Femur (tissue), 1 donor: ENCODE measurements around the gene PHTF2.
"Not testable (repeated sequence)": the region's sequence is repeated elsewhere in the genome, so short reads cannot be mapped to it uniquely, and the experiment has no call there.

Experiments used
- DNase-seq: peaks from one replicate; pipeline ENCODE4 v3.0.0-alpha.2; 2017

The PHTF2 gene

DNA sequence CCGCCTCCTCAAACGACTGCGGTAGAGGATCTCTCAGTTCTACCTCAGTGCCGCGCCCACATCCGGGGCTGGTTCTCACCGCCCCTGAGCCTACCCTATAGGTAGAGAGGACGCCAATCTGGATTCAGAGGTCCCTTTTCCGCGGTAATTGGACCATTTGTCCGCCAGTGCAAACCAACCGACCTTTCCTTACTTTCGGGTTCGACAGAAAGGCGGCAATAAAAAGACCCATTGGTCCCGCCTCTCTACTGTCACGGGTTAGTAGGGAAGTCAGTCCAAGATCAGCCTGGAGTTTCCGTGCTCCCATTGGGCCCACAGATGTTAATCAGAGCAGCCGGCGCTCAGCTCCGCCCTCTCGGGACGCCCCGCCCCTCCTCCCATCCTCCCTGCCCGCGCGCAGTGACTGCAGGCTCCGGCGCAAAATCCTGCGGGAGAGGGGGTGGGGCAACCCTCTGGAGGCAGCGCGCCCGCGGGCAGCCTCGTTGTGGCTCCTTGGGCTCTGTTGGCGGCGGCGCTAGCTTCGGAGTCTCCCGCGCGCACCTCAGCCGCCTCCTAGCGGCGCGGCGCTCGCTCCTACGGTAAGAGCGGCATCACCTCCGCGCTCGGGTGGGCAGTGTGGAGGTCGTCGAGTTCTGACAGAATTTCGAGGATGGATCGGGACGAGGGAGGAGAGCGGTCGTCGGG lies at the start of gene PHTF2, which contains the start of gene TMEM60:
Gene PHTF2, plus strand, starts transcription at position 380 of the 684 bp plus-strand sequence.
Gene TMEM60, minus strand, starts transcription at position 41 of the 684 bp plus-strand sequence. CDS start 4,061 bp downstream, outside the sequence.
- DNase-seq = peak; percentile 99

DNA sequence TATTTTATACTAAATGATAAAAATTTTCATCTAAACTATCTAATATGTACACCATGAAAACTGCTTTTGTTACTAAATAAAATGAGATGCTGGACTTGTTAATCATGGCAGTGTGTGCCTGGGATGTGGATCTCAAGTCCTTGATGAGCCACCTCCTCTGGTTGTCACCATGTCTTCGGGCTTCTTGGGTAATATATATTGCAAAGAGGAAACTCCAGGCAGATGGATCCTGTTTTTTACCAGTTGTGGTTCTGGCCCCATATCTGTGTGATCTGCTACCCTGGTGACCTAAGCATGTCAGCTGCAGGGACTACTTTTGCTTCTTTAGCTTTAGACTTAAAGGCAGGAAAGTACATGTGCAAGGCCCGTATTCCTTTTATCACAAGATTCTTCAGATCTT lies 46.6 kb upstream of the PHTF2 start:
- no peak for DNase-seq

DNA sequence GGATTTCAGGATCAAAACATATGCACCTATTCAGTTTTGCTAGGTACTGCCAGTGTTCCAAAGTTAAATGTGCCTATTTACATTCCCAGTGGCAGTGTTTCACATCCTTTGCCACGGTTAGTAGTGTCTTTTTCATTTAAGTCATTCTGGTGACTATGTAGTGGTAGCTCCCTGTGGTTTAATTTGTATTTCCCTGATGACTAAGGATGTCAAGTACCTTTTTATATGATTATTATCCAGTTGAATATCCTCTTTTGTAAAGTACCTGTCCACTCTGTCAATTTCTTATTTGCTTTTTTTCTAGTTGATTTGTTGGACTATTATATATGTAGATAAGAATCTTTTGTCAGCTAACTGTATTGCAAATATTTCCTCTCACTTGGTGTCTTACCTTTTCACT lies 45.4 kb upstream of the PHTF2 start:
- no peak for DNase-seq

DNA sequence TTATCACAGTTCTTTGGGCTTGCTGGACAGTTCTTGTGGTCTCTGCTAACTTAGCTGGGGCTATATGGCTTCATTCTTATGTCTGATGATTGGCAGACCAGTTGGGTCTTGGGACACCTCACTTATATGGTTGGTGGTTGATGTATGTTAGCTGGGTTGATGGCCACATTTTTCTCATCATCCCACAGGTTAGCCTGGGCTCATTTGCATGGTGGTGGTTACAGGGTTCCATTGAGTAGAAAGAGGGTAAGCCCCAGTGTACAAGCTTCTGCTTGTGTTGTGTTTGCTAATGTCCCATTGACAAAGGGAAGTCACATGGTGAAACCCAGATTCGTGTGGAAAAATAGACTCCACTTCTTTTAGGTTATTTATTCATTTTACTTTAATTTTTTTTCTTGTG lies 41.0 kb upstream of the PHTF2 start:
- DNase-seq = no peak

DNA sequence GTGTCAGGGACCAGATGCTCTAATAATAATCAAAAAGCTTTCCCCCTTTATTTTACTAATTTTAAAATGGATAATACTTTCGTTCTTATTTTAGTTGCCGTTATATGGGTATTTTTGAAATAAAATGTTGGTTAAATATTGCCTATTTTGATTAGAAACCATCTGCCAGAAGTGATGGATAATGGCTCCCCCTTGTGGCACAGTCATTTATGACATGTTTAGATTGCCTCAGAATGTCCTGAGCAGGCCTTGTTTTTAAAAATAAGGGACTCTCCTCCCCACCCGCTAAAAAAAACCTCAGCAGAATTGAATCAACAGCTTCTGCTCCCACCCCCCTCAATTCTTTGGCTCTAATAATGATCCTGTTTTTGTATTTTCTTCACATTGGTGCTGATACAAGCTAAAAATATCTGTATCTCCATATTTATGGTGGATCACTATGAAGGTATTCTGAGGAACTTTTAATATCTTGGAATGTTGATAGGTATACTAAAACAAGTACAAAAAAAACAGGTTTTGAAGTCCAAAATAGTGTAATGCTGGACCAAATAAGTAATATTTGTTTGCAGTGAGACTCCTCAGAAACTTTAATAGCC lies 39.2 kb upstream of the PHTF2 start:
- peak; percentile 62 for DNase-seq

DNA sequence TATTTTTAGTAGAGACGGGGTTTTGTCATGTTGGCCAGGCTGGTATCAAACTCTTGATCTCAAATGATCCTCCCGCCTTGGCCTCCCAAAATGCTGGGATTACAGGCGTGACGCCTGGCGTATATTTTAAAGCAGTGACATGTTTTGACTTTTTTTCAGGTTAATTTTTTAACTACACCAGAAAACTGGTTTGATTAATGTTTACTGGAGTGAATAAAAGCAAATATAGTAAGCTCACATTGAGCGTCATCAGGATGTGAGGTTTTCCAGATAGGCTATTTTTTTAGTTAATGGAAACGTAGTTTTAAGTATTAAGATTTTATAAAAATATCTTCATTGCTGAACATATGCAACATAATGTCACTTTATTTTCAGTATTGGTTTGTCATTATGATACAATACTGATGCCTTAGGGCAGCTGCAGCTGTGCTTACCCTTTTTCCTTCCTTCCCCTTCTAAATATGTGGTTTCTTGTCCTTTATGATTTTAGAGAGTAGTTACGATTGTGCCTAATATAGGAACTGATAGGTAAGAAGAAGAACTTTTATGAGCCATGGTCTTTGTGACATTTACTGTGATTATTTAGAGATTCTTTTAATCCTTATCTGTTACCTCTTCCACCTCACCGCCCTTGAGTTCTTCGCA lies 37.6 kb upstream of the PHTF2 start:
- no peak for DNase-seq

DNA sequence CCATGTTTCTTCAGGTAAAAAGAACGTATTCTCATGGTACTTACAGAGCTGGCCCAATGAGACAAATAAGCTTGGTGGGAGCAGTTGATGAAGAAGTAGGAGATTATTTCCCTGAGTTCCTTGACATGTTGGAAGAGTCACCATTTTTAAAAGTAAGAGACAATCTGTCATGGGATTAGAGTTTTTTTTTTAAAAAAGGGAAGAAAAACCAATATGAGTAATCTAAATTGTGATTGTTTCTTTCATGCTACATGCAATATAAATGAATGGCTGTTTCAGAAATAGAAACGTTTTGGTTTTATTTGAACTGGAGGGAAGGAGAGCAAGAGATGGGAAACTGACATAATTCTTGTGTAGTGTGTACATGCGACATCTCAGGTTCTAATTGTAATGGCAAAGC lies 33.1 kb upstream of the PHTF2 start:
- DNase-seq = no peak

DNA sequence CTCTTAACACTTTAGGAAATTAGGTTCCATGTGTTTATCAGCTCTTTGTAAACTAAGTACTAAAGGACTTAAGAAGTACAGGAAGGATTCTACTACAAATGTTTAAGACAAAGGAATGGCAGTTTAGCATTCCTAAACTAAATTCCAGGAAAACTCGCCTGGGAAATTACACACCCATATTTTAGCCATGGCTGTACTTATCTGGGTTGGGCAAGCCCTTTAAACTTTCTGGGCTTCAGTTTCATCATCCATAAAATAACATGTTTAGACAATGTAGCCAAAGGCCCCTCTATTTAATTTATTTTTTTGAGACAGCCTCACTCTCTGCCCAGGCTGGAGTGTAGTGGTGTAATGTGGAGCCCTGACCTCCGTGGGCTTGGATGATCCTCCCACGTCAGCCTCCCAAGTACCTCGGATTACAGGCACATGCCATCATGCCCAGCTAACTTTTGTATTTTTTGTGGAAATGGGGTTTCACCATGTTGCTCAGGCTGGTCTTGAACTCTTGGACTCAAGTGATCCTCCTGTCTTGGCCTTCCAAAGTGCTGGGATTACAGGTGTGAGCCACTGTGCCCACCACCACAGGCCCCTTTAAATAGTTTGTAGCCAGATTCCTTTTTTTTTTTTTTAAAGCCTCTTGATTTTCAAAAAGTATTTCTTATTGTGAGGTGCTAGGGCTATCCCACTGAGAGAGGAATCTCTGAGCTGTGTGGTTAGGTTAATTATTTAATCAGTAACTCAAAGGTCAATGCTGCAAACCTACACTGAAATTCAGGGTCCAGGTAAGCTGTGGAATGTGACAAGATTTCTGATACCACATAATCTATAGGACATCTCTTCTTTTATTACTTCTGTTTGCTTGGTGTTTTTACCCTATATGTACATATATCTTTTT lies 32.4 kb upstream of the PHTF2 start:
- no peak for DNase-seq

DNA sequence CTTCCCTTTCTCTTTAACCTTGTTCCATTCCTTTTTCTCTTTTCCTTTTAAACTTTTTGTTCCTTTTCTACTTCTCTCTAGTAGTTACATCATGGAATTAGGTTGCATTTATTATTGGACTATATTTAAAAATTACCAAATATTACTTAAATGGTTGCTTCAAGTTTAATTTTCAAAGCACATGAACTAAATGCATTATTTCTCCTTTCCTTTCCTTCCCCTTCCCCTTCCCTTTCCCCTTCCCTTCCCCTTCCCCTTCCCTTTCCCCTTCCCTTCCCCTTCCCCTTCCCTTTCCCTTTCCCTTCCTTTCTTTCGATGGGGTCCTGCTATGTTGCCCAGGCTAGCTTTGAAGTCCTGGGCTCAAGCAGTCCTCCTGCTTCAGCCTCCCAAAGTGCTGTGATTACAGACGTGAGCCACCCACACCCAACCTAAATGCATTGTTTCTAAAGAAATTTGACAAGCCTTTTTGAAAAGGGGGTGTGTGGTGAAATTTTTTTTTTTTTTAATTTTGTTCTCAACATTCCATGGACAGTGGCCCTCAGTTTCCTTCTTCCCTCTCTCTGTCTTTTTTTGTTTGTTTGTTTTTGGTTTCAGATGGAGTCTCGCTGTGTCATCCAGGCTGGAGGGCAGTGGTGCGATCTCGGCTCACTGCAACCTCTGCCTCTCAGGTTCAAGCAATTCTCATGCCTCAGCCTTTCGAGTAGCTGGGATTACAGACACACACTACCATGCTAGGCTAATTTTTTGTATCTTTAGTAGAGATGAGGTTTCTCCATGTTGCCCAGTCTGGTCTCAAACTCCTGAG lies 31.6 kb upstream of the PHTF2 start:
- no peak for DNase-seq

DNA sequence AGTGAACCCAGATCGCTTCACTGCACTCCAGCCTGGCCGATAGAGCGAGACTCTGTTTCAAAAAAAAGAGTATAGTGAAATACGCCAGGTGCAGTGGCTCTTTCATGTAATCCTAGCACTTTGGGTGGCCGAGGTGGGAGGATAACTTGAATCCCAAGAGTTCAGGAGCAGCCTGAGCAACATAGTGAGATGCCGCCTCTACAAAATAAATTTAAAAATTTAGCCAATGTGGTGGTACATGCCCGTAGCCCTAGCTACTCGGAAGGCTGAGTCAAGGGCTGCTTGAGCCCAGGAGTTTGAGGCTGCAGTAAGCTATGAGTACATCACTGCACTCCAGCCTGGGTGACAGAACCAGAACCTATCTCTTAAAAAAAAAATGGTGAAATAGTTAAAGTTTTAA lies 28.3 kb upstream of the PHTF2 start:
- DNase-seq = no peak

DNA sequence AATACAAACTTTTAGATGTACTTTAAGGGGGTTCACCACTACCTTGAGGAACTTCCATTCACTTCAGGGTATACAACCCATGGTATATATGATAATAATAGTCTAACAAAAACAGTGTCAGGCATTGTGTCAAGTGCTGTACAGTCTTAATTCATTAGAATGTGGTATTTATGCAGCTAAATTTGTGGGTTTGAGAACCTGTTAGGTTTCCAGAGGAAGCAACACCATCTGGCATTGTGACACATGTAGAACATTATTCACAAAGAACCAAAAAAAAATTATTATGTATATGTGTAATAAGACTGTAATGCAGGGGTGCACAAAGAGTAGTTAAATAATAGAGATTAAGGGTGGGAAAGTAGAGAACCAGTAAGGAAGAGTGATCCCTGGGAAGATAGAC lies 26.7 kb upstream of the PHTF2 start:
- no peak for DNase-seq

DNA sequence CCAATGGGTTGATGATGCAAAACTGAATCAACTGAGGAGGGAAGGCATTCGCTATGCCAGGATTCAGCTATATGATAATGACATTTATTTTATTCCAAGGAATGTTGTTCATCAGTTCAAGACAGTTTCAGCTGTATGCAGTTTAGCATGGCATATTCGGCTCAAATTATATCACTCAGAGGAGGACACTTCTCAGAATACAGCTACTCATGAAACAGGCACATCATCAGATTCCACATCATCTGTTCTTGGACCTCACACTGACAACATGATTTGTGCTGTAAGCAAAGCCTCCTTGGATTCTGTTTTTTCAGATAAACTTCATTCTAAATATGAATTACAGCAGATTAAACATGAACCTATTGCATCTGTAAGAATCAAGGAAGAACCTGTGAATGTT lies 20.0 kb upstream of the PHTF2 start:
- no peak for DNase-seq

DNA sequence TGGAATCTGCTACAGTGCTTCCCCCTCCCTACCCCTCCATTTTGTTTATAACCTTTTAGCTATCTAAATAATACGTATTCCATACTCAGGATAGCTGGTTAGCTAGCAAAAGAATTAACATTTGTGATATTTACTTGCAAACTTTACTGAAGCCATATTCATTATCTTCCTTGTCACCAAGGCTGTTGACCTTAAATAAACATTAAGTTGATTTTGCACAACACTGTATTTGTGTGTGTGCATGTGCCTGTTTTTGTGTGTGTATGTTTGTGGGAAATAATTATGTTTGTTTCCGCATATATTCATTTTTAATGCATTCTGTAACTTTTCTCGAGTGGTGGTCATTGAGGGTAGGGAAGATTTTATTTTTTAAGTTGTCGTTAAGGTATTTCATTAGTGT lies 16.2 kb upstream of the PHTF2 start:
- no peak for DNase-seq

DNA sequence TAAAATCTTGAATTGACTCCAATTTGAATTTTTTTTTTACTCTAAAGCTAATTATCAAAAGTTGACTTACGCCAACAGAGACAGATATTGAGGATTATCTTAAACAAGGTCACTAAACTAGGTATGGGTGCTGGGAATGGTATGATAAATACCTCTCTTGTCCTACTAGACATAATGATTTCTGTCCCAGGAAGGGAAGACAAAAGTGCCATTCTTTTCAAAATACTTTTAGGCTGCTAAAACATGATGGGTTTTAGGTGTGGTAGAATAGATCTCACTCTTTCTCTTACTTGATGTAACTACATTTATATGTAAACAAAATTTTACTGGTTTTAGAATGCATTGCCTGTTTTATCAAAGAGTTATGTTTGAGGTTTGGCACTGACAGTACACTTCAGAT lies 15.5 kb upstream of the PHTF2 start:
- no peak for DNase-seq

DNA sequence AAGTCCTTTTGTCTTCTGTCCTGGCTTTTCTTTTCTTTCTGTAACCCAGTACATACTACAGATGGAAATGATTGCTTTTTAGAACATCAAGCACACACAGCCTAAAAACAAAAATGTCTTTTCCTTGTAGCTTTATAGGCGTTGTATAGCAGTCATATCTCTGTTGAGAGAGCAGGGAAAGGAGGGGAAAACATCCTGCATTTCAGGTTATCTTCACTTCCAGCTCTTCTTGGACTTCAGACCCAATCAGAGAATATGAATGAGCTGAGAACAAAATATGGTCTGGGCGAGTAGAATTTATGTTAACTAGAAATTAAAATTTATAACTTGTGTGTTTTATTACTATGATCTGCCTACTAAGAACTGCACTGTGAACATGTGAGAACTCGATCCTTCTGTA lies 15.0 kb upstream of the PHTF2 start:
- no peak for DNase-seq

DNA sequence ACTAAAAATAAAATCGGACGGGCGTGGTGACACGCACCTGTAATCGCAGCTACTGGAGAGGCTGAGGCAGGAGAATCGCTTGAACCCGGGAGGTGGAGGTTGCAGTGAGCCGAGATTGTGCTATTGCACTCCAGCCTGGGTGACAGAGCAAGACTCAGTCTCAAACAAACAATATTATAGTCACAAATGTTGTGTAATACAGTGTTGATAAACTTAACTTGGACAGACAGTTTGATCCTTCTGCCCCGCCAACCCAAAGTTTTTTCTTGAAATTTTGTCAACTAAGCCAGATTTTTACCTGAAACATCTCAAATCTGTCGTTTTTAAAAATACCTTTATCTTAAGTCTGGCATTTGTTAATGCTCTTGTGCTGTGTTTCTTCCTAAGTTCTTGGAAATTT lies 14.1 kb upstream of the PHTF2 start:
- not testable (repeated sequence) for DNase-seq

DNA sequence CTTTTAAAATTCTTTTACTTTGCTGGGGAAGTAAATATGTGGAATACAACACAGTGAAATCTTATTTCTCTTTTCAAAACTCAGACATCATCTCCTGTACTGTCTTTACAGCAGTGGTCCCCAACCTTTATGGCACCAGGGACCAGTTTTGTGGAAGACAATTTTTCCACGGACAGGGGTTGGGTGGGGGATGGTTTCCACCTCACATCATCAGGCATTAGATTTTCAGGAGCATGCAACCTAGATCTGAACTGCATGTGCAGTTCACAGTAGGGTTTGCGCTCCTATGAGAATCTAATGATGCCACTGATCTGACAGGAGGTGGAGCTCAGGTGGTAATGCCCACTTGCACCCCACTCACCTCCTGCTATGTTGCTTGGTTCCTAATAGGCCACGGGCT lies 12.6 kb upstream of the PHTF2 start:
- DNase-seq = no peak

DNA sequence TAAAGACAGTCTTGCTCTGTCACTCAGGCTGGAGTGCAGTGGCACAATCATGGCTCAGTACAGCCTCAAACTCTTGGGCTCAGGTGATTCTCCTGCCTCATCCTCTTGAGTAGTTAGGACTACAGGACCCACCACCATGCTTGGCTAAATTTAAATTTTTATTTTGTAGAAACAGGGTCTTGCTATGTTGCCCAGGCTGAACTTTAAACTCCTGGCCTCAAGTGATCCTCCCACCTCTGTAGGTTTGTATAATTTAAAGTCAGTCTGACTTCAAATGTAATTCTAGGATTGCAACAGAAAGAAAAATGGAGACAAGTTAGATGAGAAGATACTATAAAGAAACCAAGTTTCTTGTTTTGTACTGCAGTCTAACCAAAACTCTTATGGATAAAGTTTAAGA lies 11.8 kb upstream of the PHTF2 start:
- DNase-seq = no peak

DNA sequence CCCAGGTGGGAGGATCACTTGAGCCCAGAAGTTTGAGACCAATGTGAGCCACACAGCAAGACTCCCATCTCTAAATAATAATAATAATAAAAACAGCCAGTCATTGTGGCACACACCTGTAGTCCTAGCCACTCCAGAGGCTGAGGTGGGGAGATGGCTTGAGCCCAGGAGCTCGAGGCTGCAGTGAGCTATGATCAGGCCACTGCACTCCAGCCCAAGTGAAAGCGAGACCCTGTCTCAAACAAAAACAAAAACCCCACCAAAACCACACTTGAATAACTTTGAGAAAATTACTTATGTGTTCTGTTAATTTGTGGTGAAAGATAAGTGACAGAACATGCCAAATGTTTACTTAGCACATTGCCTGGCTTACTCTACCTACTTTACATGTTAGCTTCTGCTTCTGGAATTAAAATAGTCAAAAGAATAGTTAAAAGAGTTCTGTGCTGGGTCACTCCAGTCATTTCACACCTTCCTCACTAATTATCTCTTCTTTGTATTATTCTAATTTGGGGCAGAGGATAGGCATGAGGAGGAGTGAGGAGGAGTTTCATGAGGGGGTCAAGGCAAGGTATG lies 10.2 kb upstream of the PHTF2 start:
- DNase-seq = no peak

DNA sequence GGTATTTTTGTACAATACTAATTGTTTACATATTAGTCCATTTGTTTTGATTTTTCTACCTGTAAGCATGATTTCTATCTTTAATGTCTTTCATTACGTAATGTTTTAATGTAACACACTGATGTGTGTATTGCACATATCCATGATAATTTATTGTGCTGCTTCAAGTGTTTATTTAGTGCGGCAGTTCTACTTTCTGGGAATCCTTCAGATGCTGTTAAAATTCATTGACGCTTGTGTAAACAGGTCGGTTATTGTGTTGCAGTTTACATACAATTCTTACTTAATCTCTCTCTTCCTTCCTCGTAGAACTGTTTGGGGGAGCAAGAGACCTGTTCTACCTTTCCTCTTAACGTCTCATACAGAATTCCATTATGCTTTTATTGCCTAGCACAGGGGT lies 7.2 kb upstream of the PHTF2 start:
- no peak for DNase-seq

DNA sequence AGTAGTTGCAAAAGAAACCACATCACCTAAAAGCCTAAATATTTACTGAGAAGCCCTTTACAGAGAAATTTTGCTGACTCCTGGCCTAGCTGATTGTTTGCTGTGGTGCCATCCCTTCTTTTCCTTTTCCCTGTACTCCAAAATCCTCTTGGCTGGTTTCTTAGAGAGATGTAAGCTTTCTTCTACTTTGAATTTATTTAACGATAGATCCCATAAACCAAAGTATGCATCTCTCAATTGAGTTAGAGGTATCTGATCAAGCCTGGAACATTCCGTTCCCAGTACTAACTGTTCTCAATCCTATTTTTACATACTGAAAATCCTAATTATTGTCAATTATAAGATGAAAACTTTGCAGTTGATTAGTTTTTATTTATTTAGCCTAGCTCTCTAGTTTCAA lies 6.6 kb upstream of the PHTF2 start:
- no peak for DNase-seq

DNA sequence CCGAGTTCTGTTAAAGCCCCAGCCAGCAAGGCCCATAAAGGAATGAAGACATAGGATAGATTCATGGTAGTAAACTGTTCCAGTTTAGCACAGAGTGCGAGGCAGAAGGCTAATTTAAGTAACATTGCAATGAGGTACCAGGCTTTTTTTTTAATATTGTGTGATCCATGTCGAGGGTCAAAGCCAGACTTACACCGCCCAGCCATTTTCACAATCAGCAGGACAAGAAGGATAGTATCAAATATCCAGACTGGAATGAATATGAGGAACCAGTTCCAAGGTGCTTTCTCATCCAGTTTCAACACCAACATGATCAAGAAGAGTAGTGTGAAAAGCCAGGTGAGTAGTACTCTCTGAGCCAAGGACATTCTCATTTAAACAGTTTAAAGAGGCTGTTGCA lies 4.6 kb upstream of the PHTF2 start:
- DNase-seq = no peak
